Activated T-helper 17 cell treated with anti-CD3 and anti-CD28 coated beads, Interleukin-2, amount 50 U/mL, for 72 hours (primary cell): Measurements from ENCODE around the gene SACS. TPM values are rescaled to one million over a fixed set of nuclear protein-coding genes. Genes with fewer than 3 reads are reported as not detected.

Experiments used
- ATAC-seq: fragments of 150-1000 bp; cut with Tn5 transposase; replicated peaks from 2 replicates; pipeline ENCODE4 v1.10.0; 2021; ENCODE audit warnings: mild to moderate bottlenecking, moderate library complexity
- H3K27ac Mint-ChIP-seq: one replicate; pipeline ENCODE4 v1.8.0; 2022; ENCODE audit warnings: mixed read lengths
- H3K27me3 Mint-ChIP-seq: one replicate; pipeline ENCODE4 v1.8.0; 2022; ENCODE audit warnings: mixed read lengths
- H3K36me3 Mint-ChIP-seq: one replicate; pipeline ENCODE4 v1.8.0; 2022; ENCODE audit warnings: low read depth, mild to moderate bottlenecking, mixed read lengths
- H3K4me1 Mint-ChIP-seq: one replicate; pipeline ENCODE4 v1.8.0; 2022; ENCODE audit warnings: mixed read lengths
- H3K4me3 Mint-ChIP-seq: one replicate; pipeline ENCODE4 v1.8.0; 2022; ENCODE audit warnings: mild to moderate bottlenecking, mixed read lengths
- H3K9me3 Mint-ChIP-seq: one replicate; pipeline ENCODE4 v1.8.0; 2022; ENCODE audit warnings: mixed read lengths
- total RNA-seq, 2 donors: library from RNA; stranded (reverse); gene quantifications; one replicate each; pipeline ENCODE4 v1.2.3, GENCODE V29; 2022

Gene SACS, protein sequence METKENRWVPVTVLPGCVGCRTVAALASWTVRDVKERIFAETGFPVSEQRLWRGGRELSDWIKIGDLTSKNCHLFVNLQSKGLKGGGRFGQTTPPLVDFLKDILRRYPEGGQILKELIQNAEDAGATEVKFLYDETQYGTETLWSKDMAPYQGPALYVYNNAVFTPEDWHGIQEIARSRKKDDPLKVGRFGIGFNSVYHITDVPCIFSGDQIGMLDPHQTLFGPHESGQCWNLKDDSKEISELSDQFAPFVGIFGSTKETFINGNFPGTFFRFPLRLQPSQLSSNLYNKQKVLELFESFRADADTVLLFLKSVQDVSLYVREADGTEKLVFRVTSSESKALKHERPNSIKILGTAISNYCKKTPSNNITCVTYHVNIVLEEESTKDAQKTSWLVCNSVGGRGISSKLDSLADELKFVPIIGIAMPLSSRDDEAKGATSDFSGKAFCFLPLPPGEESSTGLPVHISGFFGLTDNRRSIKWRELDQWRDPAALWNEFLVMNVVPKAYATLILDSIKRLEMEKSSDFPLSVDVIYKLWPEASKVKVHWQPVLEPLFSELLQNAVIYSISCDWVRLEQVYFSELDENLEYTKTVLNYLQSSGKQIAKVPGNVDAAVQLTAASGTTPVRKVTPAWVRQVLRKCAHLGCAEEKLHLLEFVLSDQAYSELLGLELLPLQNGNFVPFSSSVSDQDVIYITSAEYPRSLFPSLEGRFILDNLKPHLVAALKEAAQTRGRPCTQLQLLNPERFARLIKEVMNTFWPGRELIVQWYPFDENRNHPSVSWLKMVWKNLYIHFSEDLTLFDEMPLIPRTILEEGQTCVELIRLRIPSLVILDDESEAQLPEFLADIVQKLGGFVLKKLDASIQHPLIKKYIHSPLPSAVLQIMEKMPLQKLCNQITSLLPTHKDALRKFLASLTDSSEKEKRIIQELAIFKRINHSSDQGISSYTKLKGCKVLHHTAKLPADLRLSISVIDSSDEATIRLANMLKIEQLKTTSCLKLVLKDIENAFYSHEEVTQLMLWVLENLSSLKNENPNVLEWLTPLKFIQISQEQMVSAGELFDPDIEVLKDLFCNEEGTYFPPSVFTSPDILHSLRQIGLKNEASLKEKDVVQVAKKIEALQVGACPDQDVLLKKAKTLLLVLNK (N-terminal part only)
- 10 to 100 TPM; 44.1 to 45.4 TPM for total RNA-seq

DNA sequence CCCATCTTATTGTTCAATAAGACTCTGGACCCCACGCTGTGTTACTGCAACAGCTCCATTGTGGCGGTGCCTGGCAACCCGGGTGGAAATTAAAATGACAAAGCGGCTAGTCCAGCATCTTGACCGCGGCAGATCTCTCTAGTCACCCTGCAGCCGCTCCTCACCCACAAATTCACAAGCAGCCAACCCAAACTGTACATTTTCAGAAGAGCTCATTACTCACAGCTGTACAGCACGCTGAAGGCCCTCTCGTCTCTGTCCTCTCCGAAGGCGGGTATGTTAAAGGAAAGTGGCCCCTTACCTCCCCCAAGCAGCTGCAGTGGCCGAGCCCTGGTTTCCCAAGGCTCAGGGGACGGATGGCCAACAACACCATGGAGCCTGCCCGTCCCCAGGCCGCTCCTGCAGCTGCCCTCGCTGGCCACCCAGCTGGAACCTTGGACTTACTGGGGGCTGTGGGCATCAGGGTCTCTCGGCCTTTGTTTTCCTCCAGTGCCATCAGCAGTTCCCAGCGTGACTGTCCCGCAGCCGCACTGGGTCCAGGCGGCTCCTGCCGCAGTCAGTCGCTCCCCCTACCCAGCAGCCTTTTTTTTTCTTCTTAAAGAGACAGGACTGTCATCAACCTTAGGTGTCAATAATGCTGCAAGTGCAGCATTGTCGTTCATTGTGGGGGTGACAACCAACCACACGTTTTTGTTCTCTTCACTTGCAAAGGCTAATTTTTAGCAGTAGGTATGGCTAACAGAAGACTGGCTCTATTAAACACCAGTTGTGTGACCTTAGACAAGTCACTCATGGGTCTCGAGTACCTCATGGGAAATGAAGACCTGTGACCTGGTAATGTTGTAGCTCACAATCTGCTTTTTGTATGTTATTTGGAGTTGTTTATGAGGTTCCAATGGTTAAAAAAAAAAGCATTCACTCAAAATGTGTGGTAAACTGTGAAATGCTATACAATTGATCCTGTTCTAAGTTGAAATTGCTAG is at the start of gene SACS:
SACS (minus strand) TSS at position 532 of the 983 bp plus-strand sequence. CDS start 22,463 bp downstream, outside the sequence.
- Mint-ChIP-seq H3K27ac (no peak within 1 kb of the TSS), H3K4me1 (no peaks in the 10 kb centered on the region), H3K27me3 (peaks cover 35% of the 10 kb centered on the region), H3K9me3 (no peaks in the 10 kb centered on the region), H3K36me3 (no peaks in the 10 kb centered on the region), H3K4me3 (no peak within 1 kb of the TSS)
- ATAC-seq, result no peak

DNA sequence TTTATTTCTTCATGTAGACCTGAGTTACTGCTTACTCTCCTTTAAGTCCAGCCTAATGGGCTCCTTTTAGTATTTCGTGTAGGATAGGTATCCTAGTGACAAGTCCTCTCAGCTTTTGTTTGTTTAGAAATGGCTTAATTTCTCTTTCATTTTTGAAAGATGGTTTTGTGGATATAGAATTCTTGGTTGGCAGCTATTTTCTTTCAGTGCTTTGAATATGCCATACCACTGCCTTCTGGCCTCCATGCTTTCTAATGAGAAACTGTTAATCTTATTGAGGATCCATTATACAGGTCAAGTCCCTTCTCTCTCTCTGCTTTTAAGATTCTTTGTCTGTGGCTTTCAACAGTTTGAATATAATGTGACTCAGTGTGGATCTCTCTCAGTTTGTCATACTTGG is 46.8 kb upstream of the SACS start:
- Mint-ChIP-seq H3K4me3 (no peak overlapping the region), H3K36me3 (no peaks in the 10 kb centered on the region), H3K27ac (no peak overlapping the region), H3K4me1 (no peaks in the 10 kb centered on the region), H3K9me3 (peaks cover 21% of the 10 kb centered on the region), H3K27me3 (peaks cover 20% of the 10 kb centered on the region)
- ATAC-seq, result no peak

DNA sequence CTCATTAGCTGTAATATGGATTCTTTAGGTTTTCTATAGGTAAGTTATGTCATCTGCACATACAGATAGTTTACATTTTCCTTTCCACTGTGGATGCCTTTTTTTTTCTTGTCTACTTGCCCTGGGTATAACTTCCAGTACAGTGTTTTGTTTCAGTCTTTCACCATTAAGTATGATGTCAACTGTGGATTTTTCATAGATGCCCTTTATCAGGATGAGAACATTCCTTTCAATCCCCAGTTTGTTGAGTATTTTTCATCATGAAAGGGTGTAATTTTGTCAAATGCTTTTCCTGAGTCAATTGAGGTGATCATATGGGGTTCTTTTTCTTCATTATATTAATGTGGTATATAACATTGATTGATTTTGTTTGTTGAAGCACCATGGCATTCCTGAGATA is 43.6 kb upstream of the SACS start:
- no peak for ATAC-seq
- no peak overlapping the region for H3K27ac Mint-ChIP-seq
- H3K9me3 Mint-ChIP-seq, result peaks cover 20% of the 10 kb centered on the region
- no peak overlapping the region for H3K4me3 Mint-ChIP-seq
- no peaks in the 10 kb centered on the region for H3K4me1 Mint-ChIP-seq
- H3K27me3 Mint-ChIP-seq, result peaks cover 22% of the 10 kb centered on the region
- no peaks in the 10 kb centered on the region for H3K36me3 Mint-ChIP-seq

DNA sequence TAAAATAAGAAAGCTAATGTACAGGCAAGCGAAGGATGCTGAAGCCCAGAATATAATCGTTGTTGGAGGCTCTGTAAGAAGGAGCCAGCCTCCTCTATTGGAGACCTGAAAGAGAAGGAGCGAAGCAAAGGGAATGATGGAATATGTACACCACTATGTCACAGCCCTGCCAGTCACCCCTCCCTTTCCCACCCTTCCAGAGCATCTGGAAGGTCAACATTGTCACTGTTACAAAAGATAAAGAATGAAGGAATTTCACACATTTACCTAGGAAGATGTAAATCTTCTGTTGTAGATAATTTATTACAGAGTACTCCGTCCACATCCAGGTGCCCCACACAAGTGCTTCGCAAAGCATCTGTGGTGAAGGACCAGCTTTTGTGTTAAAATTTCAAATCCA is 39.7 kb upstream of the SACS start:
- Mint-ChIP-seq H3K27ac (no peak overlapping the region), H3K4me3 (no peak overlapping the region), H3K36me3 (no peaks in the 10 kb centered on the region), H3K9me3 (no peaks in the 10 kb centered on the region), H3K4me1 (no peaks in the 10 kb centered on the region), H3K27me3 (peaks cover 26% of the 10 kb centered on the region)
- ATAC-seq, result no peak

DNA sequence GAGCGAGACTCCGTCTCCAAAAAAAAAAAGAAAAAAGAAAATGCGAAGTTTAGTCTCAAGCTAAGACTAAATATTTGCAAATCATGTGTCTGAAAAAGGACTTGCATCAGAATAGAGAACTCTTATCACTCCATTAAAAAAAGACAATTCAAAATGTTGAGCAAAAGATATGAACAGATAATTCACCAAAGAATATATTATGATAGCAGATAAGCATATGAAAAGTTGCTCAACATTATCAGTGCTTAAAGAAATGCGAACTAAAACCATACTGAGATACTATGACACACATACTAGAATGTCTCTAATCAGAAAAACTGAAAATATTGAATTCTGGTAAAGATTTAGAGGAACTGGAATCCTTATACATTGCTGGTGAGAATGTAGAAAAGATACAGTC is 38.7 kb upstream of the SACS start:
- Mint-ChIP-seq H3K4me1 (no peaks in the 10 kb centered on the region), H3K27me3 (peaks cover 20% of the 10 kb centered on the region), H3K4me3 (no peak overlapping the region), H3K9me3 (no peaks in the 10 kb centered on the region), H3K27ac (no peak overlapping the region), H3K36me3 (no peaks in the 10 kb centered on the region)
- ATAC-seq, result no peak

DNA sequence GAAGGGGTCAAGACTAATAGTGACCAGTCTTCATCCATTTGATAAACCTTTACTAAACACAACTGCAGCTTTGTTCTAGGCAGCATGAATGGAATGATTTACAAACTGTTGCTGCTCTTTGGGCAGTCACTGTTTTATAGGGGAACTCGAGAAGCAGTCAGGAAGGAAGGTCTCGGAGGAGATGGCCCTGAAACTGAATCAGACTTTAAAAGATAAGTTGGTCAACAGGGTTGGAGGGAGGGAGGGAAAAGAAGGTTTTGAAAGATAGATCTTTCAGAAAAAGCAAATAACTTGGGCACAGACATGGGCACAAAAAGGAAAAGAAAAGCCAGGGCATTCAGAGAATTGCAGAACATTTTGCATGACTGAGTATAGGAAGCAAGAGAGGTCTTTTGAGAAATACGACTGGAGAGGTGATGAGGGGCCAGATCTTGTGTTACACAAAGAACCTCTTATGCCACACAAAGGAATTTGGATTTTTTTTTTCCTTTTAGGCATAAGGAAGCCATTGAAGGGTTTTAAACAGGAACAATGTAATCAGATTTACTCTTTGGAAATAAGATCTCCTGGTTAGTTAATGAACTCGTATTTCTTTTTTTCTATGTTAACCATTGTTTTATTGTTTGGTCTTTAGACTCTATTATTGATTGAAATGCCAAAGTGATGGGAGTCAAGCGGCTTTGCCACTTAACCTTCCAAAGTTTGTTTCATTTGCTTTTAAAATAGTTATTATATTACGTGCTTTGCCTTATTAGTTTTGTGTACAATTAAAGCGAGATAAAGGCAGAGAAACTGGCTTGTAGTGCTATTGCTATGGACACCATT is 37.5 kb upstream of the SACS start:
- Mint-ChIP-seq H3K27ac (no peak overlapping the region), H3K27me3 (peaks cover 16% of the 10 kb centered on the region), H3K4me1 (no peaks in the 10 kb centered on the region), H3K36me3 (no peaks in the 10 kb centered on the region), H3K9me3 (no peaks in the 10 kb centered on the region), H3K4me3 (no peak overlapping the region)
- no peak for ATAC-seq

DNA sequence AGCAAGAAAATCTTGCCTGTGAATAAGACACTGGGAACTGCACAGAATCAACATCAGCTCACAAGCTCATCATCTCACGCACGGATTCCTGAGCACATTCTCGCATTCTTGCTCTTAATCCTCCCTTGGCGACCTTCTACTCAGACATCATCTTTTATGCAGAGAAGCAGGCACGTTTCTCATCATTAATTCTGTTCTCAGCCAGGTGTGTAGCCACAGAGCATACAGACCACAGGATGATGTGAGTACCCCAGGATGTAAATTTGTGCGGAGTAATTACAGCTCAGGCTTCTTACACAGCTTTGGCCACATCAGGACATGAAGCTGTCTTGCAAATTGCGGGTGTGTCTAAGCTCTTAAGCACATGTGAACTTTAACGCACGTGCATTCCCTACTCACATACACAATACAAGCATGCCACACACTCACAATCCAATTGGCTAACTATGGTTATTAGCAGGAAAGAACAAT is 36.5 kb upstream of the SACS start:
- Mint-ChIP-seq H3K4me1 (no peaks in the 10 kb centered on the region), H3K9me3 (no peaks in the 10 kb centered on the region), H3K4me3 (no peak overlapping the region), H3K27me3 (peaks cover 16% of the 10 kb centered on the region), H3K36me3 (no peaks in the 10 kb centered on the region), H3K27ac (no peak overlapping the region)
- no peak for ATAC-seq

DNA sequence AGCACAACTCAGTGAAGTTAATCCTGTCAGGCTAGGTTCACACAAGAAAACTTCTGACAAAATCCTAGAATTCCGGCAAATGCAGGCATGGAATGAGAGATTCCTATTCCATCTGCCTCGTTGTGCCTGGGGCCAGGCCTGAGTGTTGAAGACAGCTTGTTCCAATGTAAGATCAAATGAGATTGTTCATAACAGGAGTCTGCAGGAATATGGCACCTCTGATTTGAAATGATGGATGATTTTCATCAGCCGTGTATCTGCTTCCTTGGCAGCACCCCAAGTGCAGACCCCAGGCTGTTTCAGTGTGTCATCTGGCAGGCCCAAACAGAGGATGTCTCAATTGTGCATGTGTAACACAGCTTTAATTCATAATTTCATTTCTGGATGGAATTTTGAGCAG is 35.3 kb upstream of the SACS start:
- Mint-ChIP-seq H3K4me1 (no peaks in the 10 kb centered on the region), H3K27ac (no peak overlapping the region), H3K27me3 (peaks cover 13% of the 10 kb centered on the region), H3K4me3 (no peak overlapping the region), H3K9me3 (no peaks in the 10 kb centered on the region), H3K36me3 (no peaks in the 10 kb centered on the region)
- no peak for ATAC-seq

DNA sequence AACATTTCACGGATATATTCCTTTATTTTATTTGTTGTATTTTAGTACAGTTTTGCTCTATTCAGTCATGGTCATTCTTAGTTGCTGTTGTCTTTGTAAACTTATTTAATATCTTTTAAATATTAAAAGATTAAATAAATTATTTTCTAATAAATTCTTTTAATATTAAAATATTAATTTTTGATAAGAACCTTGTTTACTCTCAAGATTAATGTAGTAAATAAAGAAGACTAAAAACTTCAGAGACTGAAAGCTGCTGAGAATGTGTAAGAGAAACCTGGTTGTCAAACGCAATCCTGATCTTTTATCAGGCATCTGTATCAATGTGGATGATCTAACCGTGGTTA is 34.4 kb upstream of the SACS start:
- peaks cover 13% of the 10 kb centered on the region for H3K27me3 Mint-ChIP-seq
- no peaks in the 10 kb centered on the region for H3K9me3 Mint-ChIP-seq
- H3K4me1 Mint-ChIP-seq, result no peaks in the 10 kb centered on the region
- H3K36me3 Mint-ChIP-seq, result no peaks in the 10 kb centered on the region
- no peak for ATAC-seq
- no peak overlapping the region for H3K27ac Mint-ChIP-seq
- H3K4me3 Mint-ChIP-seq, result no peak overlapping the region

DNA sequence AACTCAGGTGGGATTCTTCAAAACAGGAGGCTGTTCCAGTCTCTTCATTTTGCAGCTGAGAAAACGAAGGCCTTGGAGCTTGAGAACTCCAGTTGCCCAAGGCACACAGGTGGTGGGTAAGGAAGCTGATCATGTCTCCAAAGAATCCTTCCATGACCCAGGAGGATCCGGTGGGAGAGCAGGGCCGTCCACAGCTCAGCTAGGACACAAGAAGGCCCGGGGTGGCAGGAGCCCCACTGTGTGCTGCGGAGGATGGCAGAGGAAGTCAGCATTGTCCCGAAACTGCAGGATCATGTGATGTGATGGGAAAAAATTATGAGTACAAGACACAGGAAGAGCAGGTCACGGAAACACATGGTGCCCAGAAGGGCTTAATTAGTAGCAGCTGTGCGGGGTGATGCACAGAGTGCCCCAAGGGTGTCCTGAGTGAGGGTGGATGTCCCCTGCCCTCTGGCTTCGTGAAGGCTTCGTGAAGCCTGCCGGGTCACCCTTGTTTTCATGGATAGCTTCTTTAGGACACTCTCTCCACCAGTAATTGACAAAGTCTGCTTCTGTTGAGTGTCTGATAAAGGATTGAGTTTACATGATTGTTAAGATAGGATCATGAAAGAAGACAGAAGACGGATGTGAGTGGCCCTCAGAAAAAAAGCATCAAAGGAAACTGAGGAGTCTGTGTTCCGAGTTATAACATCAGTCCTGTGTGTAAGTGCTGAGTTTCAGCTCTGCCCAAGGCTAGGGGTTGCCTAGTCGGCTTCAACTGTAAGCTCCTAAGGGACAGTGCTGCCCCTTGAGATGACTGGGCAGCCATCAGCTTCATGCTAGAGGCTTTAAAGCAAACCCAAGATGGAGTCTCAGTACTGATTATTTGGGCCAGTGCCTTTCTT is 33.8 kb upstream of the SACS start:
- Mint-ChIP-seq H3K9me3 (no peaks in the 10 kb centered on the region), H3K27ac (no peak overlapping the region), H3K4me1 (no peaks in the 10 kb centered on the region), H3K36me3 (no peaks in the 10 kb centered on the region), H3K27me3 (peaks cover 13% of the 10 kb centered on the region), H3K4me3 (peak overlapping the region; percentile 54)
- ATAC-seq, result no peak

DNA sequence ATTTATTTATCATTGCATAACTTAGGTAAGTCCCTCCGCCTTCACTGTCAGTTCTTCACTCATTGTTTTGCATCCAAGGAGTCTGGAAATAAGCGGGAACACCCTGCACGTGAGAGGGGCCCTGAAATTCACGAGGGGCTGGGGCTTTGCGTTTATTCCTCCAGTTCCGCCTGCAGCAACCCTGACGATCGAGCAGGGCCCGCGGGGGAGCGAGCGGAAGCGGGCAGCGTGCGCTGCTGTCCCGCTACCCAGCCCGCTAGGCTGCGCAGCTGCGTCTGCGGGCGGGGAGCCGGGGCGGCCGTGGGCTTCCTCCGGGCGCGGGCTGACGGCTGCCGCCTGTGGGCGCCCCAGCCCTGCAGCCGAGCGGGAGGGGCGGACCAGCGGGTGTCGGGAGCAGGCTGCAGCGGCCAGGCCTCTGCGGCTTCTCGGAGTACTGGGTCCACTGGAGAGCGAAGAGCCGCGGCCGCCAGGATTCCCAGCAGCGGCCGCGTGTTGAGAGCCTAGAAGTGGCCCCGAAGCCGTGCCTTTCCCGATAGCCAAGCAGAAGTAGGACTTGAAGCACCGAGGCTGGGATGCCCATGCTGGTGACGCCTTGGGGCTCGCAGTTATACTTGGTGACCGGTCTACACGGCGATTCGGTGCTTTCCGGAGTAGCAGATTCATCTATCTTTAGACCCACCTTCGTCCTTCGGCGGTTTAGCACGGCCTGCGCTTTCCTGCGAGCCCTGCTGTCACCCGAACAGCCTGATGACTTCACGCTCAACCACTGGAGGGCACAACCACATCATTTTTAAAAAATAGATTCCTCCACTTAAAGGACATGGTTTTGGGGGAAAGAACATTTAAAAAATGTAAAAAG is 32.9 kb upstream of the SACS start:
- Mint-ChIP-seq H3K27ac (no peak overlapping the region), H3K9me3 (no peaks in the 10 kb centered on the region), H3K27me3 (peaks cover 13% of the 10 kb centered on the region), H3K4me3 (peak overlapping the region; percentile 54), H3K4me1 (no peaks in the 10 kb centered on the region), H3K36me3 (no peaks in the 10 kb centered on the region)
- ATAC-seq, result peak; percentile 88

DNA sequence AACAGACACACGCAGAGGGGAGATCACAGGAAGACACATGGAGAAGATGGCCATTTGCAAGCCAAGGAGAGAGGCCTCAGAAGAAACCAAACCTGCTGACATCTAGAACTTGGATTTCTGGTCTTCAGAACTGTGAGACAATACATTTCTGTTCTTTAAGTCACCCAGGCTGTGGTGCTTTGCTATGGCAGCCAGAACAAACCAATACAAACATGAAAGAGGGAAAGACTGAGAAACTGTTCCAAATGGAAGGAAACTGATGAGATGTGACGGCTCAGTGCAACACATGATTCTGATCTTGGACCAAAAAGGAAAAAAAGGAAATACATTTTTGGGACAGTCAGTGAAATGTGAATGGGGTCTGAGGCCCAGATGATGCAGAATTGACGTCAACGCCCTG is 30.2 kb upstream of the SACS start:
- Mint-ChIP-seq H3K36me3 (no peaks in the 10 kb centered on the region), H3K4me1 (no peaks in the 10 kb centered on the region), H3K9me3 (no peaks in the 10 kb centered on the region), H3K27me3 (no peaks in the 10 kb centered on the region), H3K27ac (no peak overlapping the region), H3K4me3 (no peak overlapping the region)
- no peak for ATAC-seq
